Esophagus muscularis mucosa (tissue), 4 donors: ENCODE data around the gene SLC25A42.

Experiments
- CTCF ChIP-seq, 3 experiments: fragments of 200-600 bp in 2 of 3; fragments of 450-650 bp in 1 of 3; sonication (generic) in 2 of 3; IDR thresholded peaks; one replicate each; pipeline ENCODE4 v1.5.1; 2017 to 2019; ENCODE audit warnings: antibody characterized with exemption in 3 of 3, mild to moderate bottlenecking in 2 of 3, moderate library complexity in 1 of 3
- EP300 ChIP-seq: sonication (generic); formaldehyde crosslinking; IDR thresholded peaks from one replicate; pipeline ENCODE4 v1.6.1; 2017; ENCODE audit warnings: antibody characterized with exemption
- POLR2A ChIP-seq: fragments of 450-650 bp; IDR thresholded peaks from one replicate; pipeline ENCODE4 v1.6.1; 2017; ENCODE audit warnings: antibody characterized with exemption, moderate library complexity, mild to moderate bottlenecking, low read depth
- POLR2AphosphoS5 ChIP-seq, 2 donors: sonication (generic); formaldehyde crosslinking; IDR thresholded peaks; one replicate each; pipeline ENCODE4 v1.6.1; 2017; ENCODE audit warnings: antibody characterized with exemption in 2 of 2

GRCh38 chr19:19068659-19069654 lies 5.2 kb downstream of the SLC25A42 start:
- TF ChIP-seq CTCF (IDR thresholded peaks at IDR 0.05), result no peak
- TF ChIP-seq POLR2AphosphoS5 (IDR thresholded peaks at IDR 0.05), result no peak
- no peak for TF ChIP-seq POLR2A
- TF ChIP-seq EP300, result no peak
